Keratinocyte (primary cell): ENCODE results near the gene STMN3.

Experiments
- CTCF ChIP-seq, 3 experiments: IDR thresholded peaks in 1 of 3; conservative IDR thresholded peaks in 1 of 3; optimal IDR thresholded peaks in 1 of 3; 2 replicates in 2 of 3; 3 replicates in 1 of 3; pipeline versions ENCODE3 to v1.5.1; 2011; ENCODE audit warnings: low read length in 3 of 3, mild to moderate bottlenecking in 3 of 3, moderate library complexity in 2 of 3, control low read depth in 1 of 3, inconsistent platforms in 1 of 3; ENCODE audit not compliant: insufficient read depth in 2 of 3; ENCODE audit errors: extremely low read depth in 1 of 3
- EZH2 ChIP-seq: IDR thresholded peaks from one replicate; pipeline ENCODE4 v1.6.1; 2012; ENCODE audit warnings: inconsistent platforms, mild to moderate bottlenecking, low read length, moderate library complexity

- TF ChIP-seq CTCF (optimal IDR thresholded peaks at IDR 0.05 in 1 of 3, IDR thresholded peaks at IDR 0.05 in 1 of 3, conservative IDR thresholded peaks at IDR 0.05 in 1 of 3; ENCODE audit: extremely low read depth in 1 of 3, insufficient read depth in 2 of 3, low read length in 3 of 3) (no peak), EZH2 (no peak)
Observed at GRCh38 chr20:63661108-63661507, 7.9 kb upstream of the STMN3 start.
